ENCODE data around the gene CDH5. TPM values are rescaled to one million over a fixed set of nuclear protein-coding genes. Genes with fewer than 3 reads are reported as not detected.

Gene CDH5
- total RNA-seq (2022; extraction: Qiagen RNA extraction; ENCODE audit: low read depth): 0.12 to 0.41 TPM (median 0.17 TPM) in 5 replicates

GRCh38 chr16:66366433-66367299, at the start of gene CDH5:
Gene CDH5, plus strand, starts transcription at chr16:66366691. Its CDS starts 12,647 bp downstream, at chr16:66379338.

GRCh38 chr16:66427036-66427860, 60.8 kb downstream of the CDH5 start, which contains the start of gene BEAN1:
Gene BEAN1, plus strand, starts transcription at chr16:66427295. Its CDS starts 10,382 bp downstream, at chr16:66437677.

Other genes starting within 250 kb of the CDH5 start
- 2.4 to 3.8 TPM (median 2.8 TPM) in 5 replicates for gene BEAN1, start 60.6 kb downstream of the CDH5 start, total RNA-seq (2022; extraction: Qiagen RNA extraction; ENCODE audit: low read depth)
- gene TK2, start 183.4 kb downstream of the CDH5 start, total RNA-seq (2022; extraction: Qiagen RNA extraction; ENCODE audit: low read depth): 14.3 to 18.9 TPM (median 15.8 TPM) in 5 replicates
- gene CKLF, start 185.9 kb downstream of the CDH5 start, total RNA-seq (2022; extraction: Qiagen RNA extraction; ENCODE audit: low read depth): 60.3 to 70.7 TPM (median 62.7 TPM) in 5 replicates
- gene CMTM1, start 199.7 kb downstream of the CDH5 start, total RNA-seq (2022; extraction: Qiagen RNA extraction; ENCODE audit: low read depth): 0.89 to 2.0 TPM (median 1.5 TPM) in 4 of 5 replicates, not detected in the other
- 0.15 TPM in 1 of 5 replicates, not detected in the others for gene CMTM2, start 212.8 kb downstream of the CDH5 start, total RNA-seq (2022; extraction: Qiagen RNA extraction; ENCODE audit: low read depth)
- gene CMTM3, start 238.0 kb downstream of the CDH5 start, total RNA-seq (2022; extraction: Qiagen RNA extraction; ENCODE audit: low read depth): 65.8 to 81.0 TPM (median 74.2 TPM) in 5 replicates